HG03139 (cell line): ENCODE data around the gene KCNT2.

Source experiments
- ATAC-seq: cut with Tn5 transposase; IDR thresholded peaks from one replicate; pipeline ENCODE4 v1.9.1; 2021; ENCODE audit not compliant: unreplicated experiment

Gene KCNT2

GRCh38 chr1:196214866-196215265 is 393.4 kb downstream of the KCNT2 start:
- no peak for ATAC-seq

GRCh38 chr1:196209983-196210382 is 398.3 kb downstream of the KCNT2 start:
- no peak for ATAC-seq

GRCh38 chr1:196209265-196209664 is 399.0 kb downstream of the KCNT2 start:
- ATAC-seq: no peak

- ATAC-seq: no peak
Observed at GRCh38 chr1:196207612-196208217, 400.5 kb downstream of the KCNT2 start.

- no peak for ATAC-seq
Observed at GRCh38 chr1:196205882-196206281, 402.4 kb downstream of the KCNT2 start.

- no peak for ATAC-seq
Observed at GRCh38 chr1:196196486-196196885, 411.8 kb downstream of the KCNT2 start.

- no peak for ATAC-seq
Observed at GRCh38 chr1:196193896-196194559, 414.2 kb downstream of the KCNT2 start.

GRCh38 chr1:196183941-196184340 is 424.3 kb downstream of the KCNT2 start:
- ATAC-seq: no peak

- ATAC-seq: no peak
Observed at GRCh38 chr1:196181594-196181878, 426.7 kb downstream of the KCNT2 start.

GRCh38 chr1:196180847-196181593 is 427.2 kb downstream of the KCNT2 start:
- no peak for ATAC-seq

- ATAC-seq: no peak
Observed at GRCh38 chr1:196178083-196178635, 430.1 kb downstream of the KCNT2 start.
